ENCODE data around the gene STARD3. TPM values are rescaled to one million over a fixed set of nuclear protein-coding genes. Genes with fewer than 3 reads are reported as not detected.

STARD3 gene
- total and polyA plus RNA-seq, 9 of the 15 experiments (the other 6 are each of a cell fraction or from before 2014, with no cell fraction given), result 0.63 to 87.0 (median 46.0) TPM

DNA sequence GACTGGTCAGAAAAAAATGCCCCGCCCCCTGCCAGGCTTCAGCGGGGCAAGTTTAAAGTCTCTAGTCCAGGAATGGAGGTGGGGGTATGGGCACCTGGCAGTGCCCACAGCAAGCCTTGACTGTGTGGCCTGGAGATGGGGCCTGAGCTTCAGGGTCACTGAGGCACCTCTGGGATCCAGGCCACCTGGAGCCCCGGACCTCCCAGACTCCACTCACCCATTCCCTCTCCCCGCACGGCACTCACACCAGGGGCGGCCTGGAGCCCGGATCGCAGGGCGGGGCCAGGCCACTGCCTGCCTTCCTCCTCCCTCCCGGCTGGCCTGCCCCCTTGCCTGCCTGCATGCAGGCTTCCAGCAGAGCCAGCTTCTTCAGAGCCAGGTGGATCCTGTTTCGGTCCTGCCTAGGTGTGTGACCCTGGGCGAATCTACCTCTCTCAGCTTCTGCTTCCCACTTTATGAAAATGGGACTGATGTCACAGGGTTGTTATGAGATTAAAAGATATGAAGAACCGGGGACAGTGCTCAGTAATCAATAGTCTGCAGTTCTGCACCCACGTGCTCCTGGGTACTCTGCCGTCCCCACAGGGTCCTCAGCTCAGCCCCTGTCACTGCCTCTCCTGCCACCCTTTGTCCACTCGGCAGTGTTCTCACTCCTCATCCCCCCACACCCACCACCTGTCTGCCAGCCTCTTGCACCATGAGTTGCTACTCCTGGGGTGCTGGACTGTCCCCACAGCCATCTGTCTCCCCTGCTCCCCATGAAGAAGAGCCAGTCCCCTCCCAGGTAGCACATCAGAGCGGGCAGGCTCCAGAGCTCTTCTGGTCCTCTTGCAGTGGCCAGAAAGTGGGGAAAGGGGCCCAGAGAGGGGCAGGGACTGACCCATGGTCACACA lies 27.0 kb downstream of the STARD3 start (continued):
- TF ChIP-seq, protein P1, sequence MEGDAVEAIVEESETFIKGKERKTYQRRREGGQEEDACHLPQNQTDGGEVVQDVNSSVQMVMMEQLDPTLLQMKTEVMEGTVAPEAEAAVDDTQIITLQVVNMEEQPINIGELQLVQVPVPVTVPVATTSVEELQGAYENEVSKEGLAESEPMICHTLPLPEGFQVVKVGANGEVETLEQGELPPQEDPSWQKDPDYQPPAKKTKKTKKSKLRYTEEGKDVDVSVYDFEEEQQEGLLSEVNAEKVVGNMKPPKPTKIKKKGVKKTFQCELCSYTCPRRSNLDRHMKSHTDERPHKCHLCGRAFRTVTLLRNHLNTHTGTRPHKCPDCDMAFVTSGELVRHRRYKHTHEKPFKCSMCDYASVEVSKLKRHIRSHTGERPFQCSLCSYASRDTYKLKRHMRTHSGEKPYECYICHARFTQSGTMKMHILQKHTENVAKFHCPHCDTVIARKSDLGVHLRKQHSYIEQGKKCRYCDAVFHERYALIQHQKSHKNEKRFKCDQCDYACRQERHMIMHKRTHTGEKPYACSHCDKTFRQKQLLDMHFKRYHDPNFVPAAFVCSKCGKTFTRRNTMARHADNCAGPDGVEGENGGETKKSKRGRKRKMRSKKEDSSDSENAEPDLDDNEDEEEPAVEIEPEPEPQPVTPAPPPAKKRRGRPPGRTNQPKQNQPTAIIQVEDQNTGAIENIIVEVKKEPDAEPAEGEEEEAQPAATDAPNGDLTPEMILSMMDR (IDR thresholded peaks at IDR 0.05 in 2 of 3, conservative IDR thresholded peaks at IDR 0.05 in 1 of 3; ENCODE audit: insufficient read depth in 2 of 3, low read depth in 1 of 3, low read length in 3 of 3), result 0 out of 6 replicates have a peak, but pooled peaks of 1 of the 3 experiments have one; percentile 0
- no peak for TF ChIP-seq GABPB2 (CRISPR knock-in tag; conservative IDR thresholded peaks at IDR 0.05)
- TF ChIP-seq KDM4B (IDR thresholded peaks at IDR 0.05; ENCODE audit: borderline replicate concordance in 2 of 2, low read depth in 1 of 2), result no peak
- TF ChIP-seq, protein P2, sequence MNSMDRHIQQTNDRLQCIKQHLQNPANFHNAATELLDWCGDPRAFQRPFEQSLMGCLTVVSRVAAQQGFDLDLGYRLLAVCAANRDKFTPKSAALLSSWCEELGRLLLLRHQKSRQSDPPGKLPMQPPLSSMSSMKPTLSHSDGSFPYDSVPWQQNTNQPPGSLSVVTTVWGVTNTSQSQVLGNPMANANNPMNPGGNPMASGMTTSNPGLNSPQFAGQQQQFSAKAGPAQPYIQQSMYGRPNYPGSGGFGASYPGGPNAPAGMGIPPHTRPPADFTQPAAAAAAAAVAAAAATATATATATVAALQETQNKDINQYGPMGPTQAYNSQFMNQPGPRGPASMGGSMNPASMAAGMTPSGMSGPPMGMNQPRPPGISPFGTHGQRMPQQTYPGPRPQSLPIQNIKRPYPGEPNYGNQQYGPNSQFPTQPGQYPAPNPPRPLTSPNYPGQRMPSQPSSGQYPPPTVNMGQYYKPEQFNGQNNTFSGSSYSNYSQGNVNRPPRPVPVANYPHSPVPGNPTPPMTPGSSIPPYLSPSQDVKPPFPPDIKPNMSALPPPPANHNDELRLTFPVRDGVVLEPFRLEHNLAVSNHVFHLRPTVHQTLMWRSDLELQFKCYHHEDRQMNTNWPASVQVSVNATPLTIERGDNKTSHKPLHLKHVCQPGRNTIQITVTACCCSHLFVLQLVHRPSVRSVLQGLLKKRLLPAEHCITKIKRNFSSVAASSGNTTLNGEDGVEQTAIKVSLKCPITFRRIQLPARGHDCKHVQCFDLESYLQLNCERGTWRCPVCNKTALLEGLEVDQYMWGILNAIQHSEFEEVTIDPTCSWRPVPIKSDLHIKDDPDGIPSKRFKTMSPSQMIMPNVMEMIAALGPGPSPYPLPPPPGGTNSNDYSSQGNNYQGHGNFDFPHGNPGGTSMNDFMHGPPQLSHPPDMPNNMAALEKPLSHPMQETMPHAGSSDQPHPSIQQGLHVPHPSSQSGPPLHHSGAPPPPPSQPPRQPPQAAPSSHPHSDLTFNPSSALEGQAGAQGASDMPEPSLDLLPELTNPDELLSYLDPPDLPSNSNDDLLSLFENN (IDR thresholded peaks at IDR 0.05; ENCODE audit: low read depth in 2 of 2, low read length in 2 of 2), result no peak
- TF ChIP-seq ETV5 (CRISPR knock-in tag; IDR thresholded peaks at IDR 0.05; ENCODE audit: low read depth), result no peak
- TF ChIP-seq HDGF (IDR thresholded peaks at IDR 0.05), result no peak; the same call in 1 of the 2 replicates
- peak; percentile 4; the same call in 1 of the 2 replicates for TF ChIP-seq MYNN (IDR thresholded peaks at IDR 0.05)
- no peak for TF ChIP-seq MYNN (CRISPR knock-in tag; IDR thresholded peaks at IDR 0.05)
- TF ChIP-seq, protein P3, sequence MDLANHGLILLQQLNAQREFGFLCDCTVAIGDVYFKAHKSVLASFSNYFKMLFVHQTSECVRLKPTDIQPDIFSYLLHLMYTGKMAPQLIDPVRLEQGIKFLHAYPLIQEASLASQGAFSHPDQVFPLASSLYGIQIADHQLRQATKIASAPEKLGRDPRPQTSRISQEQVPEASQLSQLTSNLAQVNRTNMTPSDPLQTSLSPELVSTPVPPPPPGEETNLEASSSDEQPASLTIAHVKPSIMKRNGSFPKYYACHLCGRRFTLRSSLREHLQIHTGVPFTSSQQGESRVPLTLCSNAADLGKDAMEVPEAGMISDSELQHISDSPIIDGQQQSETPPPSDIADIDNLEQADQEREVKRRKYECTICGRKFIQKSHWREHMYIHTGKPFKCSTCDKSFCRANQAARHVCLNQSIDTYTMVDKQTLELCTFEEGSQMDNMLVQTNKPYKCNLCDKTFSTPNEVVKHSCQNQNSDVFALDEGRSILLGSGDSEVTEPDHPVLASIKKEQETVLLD (IDR thresholded peaks at IDR 0.05), result no peak
- no peak for TF ChIP-seq KAT7 (CRISPR knock-in tag; IDR thresholded peaks at IDR 0.05; ENCODE audit: borderline replicate concordance)
- TF ChIP-seq, protein P4, sequence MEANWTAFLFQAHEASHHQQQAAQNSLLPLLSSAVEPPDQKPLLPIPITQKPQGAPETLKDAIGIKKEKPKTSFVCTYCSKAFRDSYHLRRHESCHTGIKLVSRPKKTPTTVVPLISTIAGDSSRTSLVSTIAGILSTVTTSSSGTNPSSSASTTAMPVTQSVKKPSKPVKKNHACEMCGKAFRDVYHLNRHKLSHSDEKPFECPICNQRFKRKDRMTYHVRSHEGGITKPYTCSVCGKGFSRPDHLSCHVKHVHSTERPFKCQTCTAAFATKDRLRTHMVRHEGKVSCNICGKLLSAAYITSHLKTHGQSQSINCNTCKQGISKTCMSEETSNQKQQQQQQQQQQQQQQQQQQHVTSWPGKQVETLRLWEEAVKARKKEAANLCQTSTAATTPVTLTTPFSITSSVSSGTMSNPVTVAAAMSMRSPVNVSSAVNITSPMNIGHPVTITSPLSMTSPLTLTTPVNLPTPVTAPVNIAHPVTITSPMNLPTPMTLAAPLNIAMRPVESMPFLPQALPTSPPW (CRISPR knock-in tag; IDR thresholded peaks at IDR 0.05), result peak; percentile 52
- TF ChIP-seq MAZ (CRISPR knock-in tag; conservative IDR thresholded peaks at IDR 0.05 in 1 of 2, IDR thresholded peaks at IDR 0.05 in 1 of 2), result peak in 1 of 2 experiments; percentile 83; a peak in 2 of 4 replicates
- TF ChIP-seq, protein P5, sequence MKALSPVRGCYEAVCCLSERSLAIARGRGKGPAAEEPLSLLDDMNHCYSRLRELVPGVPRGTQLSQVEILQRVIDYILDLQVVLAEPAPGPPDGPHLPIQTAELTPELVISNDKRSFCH (CRISPR knock-in tag; IDR thresholded peaks at IDR 0.05), result no peak
- TF ChIP-seq, protein P5 (tag; IDR thresholded peaks at IDR 0.05), result no peak
- TF ChIP-seq, protein P6, sequence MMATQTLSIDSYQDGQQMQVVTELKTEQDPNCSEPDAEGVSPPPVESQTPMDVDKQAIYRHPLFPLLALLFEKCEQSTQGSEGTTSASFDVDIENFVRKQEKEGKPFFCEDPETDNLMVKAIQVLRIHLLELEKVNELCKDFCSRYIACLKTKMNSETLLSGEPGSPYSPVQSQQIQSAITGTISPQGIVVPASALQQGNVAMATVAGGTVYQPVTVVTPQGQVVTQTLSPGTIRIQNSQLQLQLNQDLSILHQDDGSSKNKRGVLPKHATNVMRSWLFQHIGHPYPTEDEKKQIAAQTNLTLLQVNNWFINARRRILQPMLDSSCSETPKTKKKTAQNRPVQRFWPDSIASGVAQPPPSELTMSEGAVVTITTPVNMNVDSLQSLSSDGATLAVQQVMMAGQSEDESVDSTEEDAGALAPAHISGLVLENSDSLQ (IDR thresholded peaks at IDR 0.05), result no peak
- TF ChIP-seq POLR2A (conservative IDR thresholded peaks at IDR 0.05), result peak; percentile 56
- no peak for TF ChIP-seq NFYB (IDR thresholded peaks at IDR 0.05; ENCODE audit: extremely low read depth, insufficient read length)
